ENCODE measurements around the gene BTBD7.

BTBD7 gene

GRCh38 chr14:93319958-93320357, 12.9 kb downstream of the BTBD7 start:
- no peak for DNase-seq (ENCODE audit: low read depth)
- TF ChIP-seq CTCF (conservative IDR thresholded peaks at IDR 0.05; ENCODE audit: low read length), result no peak
- H3K4me3 ChIP-seq (ENCODE audit: low read length), result no peak overlapping the region

- no peak for TF ChIP-seq CTCF (conservative IDR thresholded peaks at IDR 0.05; ENCODE audit: low read length)
- no peak for DNase-seq (ENCODE audit: low read depth)
- H3K4me3 ChIP-seq (ENCODE audit: low read length), result no peak overlapping the region
These were observed 13.3 kb downstream of the BTBD7 start for GRCh38 chr14:93319494-93319893.

- no peak for TF ChIP-seq CTCF (conservative IDR thresholded peaks at IDR 0.05; ENCODE audit: low read length)
- peak; percentile 23 for DNase-seq (ENCODE audit: low read depth)
- no peak overlapping the region for H3K4me3 ChIP-seq (ENCODE audit: low read length)
These were observed 13.9 kb downstream of the BTBD7 start for GRCh38 chr14:93318927-93319326.

- no peak overlapping the region for H3K4me3 ChIP-seq (ENCODE audit: low read length)
- DNase-seq (ENCODE audit: low read depth), result peak; percentile 11
- TF ChIP-seq CTCF (conservative IDR thresholded peaks at IDR 0.05; ENCODE audit: low read length), result no peak
These were observed 14.7 kb downstream of the BTBD7 start for GRCh38 chr14:93317875-93318807.

GRCh38 chr14:93317210-93317874, 15.5 kb downstream of the BTBD7 start:
- TF ChIP-seq CTCF (conservative IDR thresholded peaks at IDR 0.05; ENCODE audit: low read length), result no peak
- DNase-seq (ENCODE audit: low read depth), result no peak
- H3K4me3 ChIP-seq (ENCODE audit: low read length), result no peak overlapping the region

GRCh38 chr14:93316716-93317115, 16.1 kb downstream of the BTBD7 start:
- peak; percentile 29 for DNase-seq (ENCODE audit: low read depth)
- H3K4me3 ChIP-seq (ENCODE audit: low read length), result no peak overlapping the region

More at GRCh38 chr14:93316716-93317115, 16.1 kb downstream of the BTBD7 start:
- TF ChIP-seq CTCF (conservative IDR thresholded peaks at IDR 0.05; ENCODE audit: low read length), result no peak
